Measurements from ENCODE around the gene NAP1L4.
"Not testable (repeated sequence)": the region's sequence is repeated elsewhere in the genome, so short reads cannot be mapped to it uniquely, and the experiment has no call there.

The NAP1L4 gene

GRCh38 chr11:2960139-2960538, 32.0 kb downstream of the NAP1L4 start:
- DNase-seq (ENCODE audit: low read depth, low spot score), result no peak

GRCh38 chr11:2958251-2958650, 33.9 kb downstream of the NAP1L4 start:
- DNase-seq (ENCODE audit: low read depth, low spot score), result no peak

- no peak for DNase-seq (ENCODE audit: low read depth, low spot score)
These were observed 36.1 kb downstream of the NAP1L4 start for GRCh38 chr11:2955906-2956476.

GRCh38 chr11:2954263-2954662, 37.9 kb downstream of the NAP1L4 start:
- no peak for DNase-seq (ENCODE audit: low read depth, low spot score)

- DNase-seq (ENCODE audit: low read depth, low spot score), result no peak
These were observed 39.8 kb downstream of the NAP1L4 start for GRCh38 chr11:2952290-2952689.

GRCh38 chr11:2951231-2952110, 40.7 kb downstream of the NAP1L4 start:
- DNase-seq (ENCODE audit: low read depth, low spot score), result no peak

- DNase-seq (ENCODE audit: low read depth, low spot score), result no peak
These were observed 41.3 kb downstream of the NAP1L4 start for GRCh38 chr11:2950825-2951224.

- no peak for DNase-seq (ENCODE audit: low read depth, low spot score)
These were observed 42.2 kb downstream of the NAP1L4 start for GRCh38 chr11:2949920-2950319.

GRCh38 chr11:2947744-2948143, 44.4 kb downstream of the NAP1L4 start:
- DNase-seq (ENCODE audit: low read depth, low spot score), result no peak

- no peak for DNase-seq (ENCODE audit: low read depth, low spot score)
These were observed 46.3 kb downstream of the NAP1L4 start for GRCh38 chr11:2945757-2946287.

- no peak for DNase-seq (ENCODE audit: low read depth, low spot score)
These were observed 46.9 kb downstream of the NAP1L4 start for GRCh38 chr11:2945031-2945756.

- no peak for DNase-seq (ENCODE audit: low read depth, low spot score)
These were observed 47.6 kb downstream of the NAP1L4 start for GRCh38 chr11:2944530-2944929.

- no peak for DNase-seq (ENCODE audit: low read depth, low spot score)
These were observed 48.4 kb downstream of the NAP1L4 start for GRCh38 chr11:2943711-2944118.

GRCh38 chr11:2942872-2943710, 49.0 kb downstream of the NAP1L4 start:
- DNase-seq (ENCODE audit: low read depth, low spot score), result no peak

- DNase-seq (ENCODE audit: low read depth, low spot score), result no peak
These were observed 49.7 kb downstream of the NAP1L4 start for GRCh38 chr11:2942447-2942846.

GRCh38 chr11:2940921-2941821, 51.0 kb downstream of the NAP1L4 start:
- no peak for DNase-seq (ENCODE audit: low read depth, low spot score)

GRCh38 chr11:2940147-2940920, 51.8 kb downstream of the NAP1L4 start:
- DNase-seq (ENCODE audit: low read depth, low spot score), result no peak

GRCh38 chr11:2938458-2939418, 53.4 kb downstream of the NAP1L4 start:
- DNase-seq (ENCODE audit: low read depth, low spot score), result not testable (repeated sequence)
